ENCODE results near the gene PSMC3.

Gene PSMC3

DNA sequence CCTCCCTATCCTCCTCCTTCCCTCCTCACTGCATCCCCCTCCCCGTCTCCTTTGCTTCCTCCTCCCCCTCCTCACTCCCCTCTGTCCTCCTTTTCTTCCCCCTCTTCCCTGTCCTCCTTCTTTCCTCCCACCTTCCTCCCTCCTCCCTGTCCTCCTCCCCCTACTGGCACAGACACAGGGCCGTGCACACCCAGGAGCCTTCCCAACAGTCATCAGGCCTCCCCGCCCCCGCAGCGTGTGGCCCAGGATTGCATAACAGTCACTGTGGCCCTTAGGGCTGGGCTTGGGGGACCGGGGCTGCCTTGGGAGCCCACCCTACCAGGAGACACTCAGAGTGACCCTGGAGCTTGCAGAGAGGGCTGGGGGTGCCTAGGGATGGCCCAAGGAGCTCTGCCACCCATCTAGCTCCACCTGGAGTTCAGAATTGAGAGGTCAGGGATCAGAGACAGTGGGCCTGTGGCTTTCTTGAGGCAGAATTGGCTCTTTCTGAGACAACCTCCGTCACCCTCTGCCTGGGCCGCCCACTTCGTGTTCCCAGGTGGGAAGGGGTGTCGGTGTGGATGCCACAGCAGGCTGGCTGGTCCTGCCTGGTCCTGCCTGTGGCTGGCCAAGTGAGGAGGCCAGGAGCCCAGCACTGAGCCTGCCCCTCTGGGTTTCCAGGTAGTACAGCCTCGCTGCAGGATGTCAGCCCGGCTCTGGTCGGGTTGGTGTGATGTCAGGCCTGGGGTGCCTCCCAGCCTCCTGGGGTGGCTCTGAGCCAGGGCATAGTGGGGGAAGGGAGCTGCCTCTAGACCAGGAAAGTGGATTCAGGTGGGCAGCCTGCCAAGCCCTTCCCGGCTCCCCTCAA lies 49.5 kb downstream of the PSMC3 start:
- DNase-seq (ENCODE audit: low read depth in 2 of 2): no peak

DNA sequence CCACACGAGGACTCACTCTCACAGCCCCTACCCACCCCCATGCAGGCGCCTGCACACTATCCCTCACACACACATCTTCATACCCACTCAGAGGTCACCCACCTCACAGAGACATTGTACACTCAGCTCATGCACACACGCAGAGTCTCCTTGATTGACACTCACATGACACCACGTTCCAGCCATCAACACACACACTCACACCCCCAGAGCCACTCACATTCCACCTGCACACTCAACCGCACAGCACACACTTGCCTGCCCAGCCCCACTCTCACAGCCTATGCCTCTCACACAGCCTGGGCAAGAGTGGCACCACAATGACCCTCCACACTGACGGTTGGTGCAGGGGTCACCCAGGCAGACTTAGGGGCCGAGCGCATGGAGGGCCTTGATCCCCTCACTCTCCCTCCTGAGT lies 50.1 kb downstream of the PSMC3 start:
- no peak for DNase-seq (ENCODE audit: low read depth in 2 of 2)

DNA sequence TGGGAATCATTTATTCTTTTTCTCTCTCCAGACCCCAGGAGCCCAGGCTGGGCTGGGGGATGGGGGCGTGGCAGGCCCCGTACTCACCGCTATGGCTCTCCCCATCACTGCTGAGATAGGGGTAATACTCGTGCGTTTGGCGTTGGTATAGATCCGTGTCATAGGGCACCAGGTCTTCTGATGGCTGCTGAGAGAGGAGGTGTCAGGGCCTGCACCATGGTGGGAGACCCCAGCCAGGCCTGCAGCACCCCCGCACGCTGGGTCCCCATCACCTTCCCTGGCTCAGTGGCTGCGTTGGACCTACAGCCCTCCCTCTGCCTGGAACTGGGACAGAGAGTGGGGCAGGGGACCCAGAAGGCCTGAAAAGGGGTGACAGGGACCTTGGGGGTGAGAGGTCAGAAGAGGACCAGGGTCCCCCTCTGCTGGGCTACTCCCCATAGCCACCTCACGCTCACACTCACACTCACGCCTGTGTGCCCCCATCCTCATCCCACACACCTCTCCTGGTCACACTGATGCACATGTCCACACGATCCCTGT lies 50.6 kb downstream of the PSMC3 start:
- DNase-seq (ENCODE audit: low read depth in 2 of 2): no peak

DNA sequence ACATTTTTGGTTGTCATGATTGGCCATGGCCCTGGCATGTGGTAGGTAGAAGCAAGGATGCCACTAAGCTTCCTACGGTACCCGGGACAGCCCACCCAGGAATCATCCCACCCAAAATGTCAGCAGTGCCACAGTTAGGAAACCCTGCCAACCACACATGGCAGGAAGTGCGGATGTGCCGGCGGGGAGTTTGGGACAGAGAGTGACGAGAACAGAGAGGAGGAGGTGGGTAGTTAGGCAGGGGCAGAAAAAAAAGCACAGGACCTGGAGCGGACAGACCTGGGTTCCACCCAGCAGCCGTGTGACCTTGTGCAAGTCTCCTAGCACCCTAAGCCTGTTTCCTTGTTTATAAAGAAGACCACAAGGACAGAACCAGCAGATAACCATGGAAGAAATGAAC lies 51.2 kb downstream of the PSMC3 start:
- DNase-seq (ENCODE audit: low read depth in 2 of 2): no peak

DNA sequence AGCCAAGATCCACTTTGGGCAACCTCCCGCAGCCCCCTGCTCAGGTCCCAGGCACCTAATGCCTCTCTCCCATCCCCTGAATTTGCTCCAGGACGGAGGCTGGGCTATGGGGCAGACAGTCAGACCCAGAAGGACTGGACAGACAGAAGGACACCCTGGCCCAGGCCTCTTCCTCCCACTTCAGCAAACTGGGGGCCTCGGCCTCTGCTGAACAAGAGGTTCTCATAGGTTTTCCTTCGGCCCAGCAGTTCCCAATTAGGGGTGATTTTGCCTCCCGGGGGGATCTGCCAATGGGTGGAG lies 51.6 kb downstream of the PSMC3 start:
- DNase-seq (ENCODE audit: low read depth in 2 of 2): no peak

DNA sequence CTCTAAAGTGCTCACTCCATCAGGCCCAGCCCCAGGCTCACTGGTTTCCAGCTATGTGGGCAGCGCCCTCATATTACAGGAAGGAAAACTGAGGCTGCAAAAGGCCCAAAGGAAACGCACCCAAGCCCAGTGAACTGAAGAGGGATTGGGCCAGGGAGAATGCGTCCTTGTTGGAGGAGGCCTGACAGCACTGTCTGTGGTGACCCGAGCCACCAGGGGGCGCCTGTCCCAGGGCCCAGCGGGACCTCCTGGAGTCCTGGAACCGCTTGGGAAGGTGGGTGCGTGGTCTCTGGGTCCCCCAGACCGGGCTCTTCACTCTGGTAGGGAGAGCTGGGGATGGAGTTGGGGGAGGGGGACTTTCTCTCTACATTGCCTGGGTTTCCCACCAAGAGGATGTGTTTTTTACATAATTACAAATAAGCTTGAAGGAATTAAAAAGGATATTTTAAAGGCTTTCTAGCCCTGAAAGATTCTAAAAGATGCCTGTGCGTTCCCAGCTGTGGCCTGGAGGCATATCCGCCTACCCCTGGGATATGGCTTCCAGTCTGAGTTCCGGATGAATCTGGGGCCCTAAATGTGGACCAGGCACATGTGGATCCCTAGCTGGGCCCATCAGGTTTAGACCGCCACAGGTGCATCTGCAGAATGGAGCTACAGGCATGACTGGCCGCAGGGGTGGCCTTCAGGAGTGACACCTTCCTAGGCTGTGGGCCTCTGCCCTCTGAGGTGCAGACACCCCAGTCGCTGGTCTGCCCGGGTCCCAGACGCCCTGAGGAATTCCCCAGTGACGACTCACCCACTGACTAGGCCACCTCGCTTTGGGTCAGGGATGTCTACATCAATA lies 52.1 kb downstream of the PSMC3 start:
- peak; percentile 21 to 23 for DNase-seq (ENCODE audit: low read depth in 2 of 2)

DNA sequence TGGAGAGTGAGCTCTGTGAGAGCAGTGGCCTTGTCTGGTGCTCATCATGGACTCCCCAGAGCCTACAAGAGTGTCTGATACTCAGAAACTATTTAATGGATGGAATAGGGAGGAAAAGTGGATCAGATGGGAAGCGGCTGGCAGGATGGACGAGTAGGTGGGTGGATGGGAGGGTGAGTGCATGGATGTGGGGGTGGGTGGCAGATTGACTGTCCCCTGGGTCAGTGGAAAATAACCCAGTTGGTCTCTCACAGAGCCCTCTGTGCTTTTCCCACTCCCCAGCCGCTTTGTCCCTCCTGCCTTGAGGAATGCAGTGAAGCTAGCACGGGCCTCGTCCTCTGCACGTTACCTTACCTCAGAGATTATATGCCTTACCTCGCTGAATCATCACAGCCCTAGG lies 53.8 kb downstream of the PSMC3 start:
- DNase-seq (ENCODE audit: low read depth in 2 of 2): no peak

DNA sequence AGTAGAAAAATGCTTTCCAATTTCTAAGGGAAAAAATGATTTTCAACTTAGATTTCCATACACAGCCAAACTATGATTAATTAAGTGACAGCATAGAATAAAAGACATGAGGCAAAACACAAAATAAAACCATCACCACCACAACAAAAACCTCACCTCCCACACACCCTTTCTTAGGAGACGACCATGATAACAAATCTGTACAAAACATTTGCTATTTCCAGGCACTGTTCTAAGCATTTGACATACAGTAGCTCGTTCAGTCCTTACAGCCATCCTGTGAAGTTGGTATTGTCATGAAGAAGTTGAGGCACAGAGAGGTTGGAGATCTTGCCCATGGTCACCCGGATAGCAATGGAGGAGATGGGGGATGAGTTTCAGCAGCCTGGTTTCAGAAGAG lies 56.6 kb downstream of the PSMC3 start:
- DNase-seq (ENCODE audit: low read depth in 2 of 2): no peak
